ENCODE data around the gene SLC43A3.

GRCh38 chr11:57456960-57457642 is 30.2 kb upstream of the SLC43A3 start:
- no peak for TF ChIP-seq EZH2 (IDR thresholded peaks at IDR 0.05; ENCODE audit: insufficient read depth, poor library complexity, severe bottlenecking)
- no peak for TF ChIP-seq EZH2phosphoT487 (IDR thresholded peaks at IDR 0.05; ENCODE audit: insufficient read depth, low read depth)
